Nephron (organoid): ENCODE data around the gene RXYLT1.
A peak's percentile ranks its signal among the peaks of the same experiment; 100 is the strongest.
"Not testable (repeated sequence)": the region's sequence is repeated elsewhere in the genome, so short reads cannot be mapped to it uniquely, and the experiment has no call there.

Experiments
- H3K27ac Mint-ChIP-seq, 3 experiments: 2 replicates each; pipeline ENCODE4 v1.8.0; 2020; ENCODE audit warnings: mixed read lengths in 3 of 3, mild to moderate bottlenecking in 2 of 3, moderate library complexity in 1 of 3
- H3K27me3 Mint-ChIP-seq: 2 replicates; pipeline ENCODE4 v1.8.0; 2021; ENCODE audit warnings: low read depth, mild to moderate bottlenecking, moderate library complexity, mixed read lengths
- H3K36me3 Mint-ChIP-seq: 2 replicates; pipeline ENCODE4 v1.8.0; 2020; ENCODE audit warnings: low read depth, mixed read lengths
- H3K4me1 Mint-ChIP-seq: 2 replicates; pipeline ENCODE4 v1.8.0; 2020; ENCODE audit warnings: mixed read lengths
- H3K4me3 Mint-ChIP-seq, 3 experiments: 2 replicates each; pipeline ENCODE4 v1.8.0; 2020; ENCODE audit warnings: mild to moderate bottlenecking in 3 of 3, mixed read lengths in 3 of 3, moderate library complexity in 2 of 3
- H3K9me3 Mint-ChIP-seq: 2 replicates; pipeline ENCODE4 v1.8.0; 2020; ENCODE audit warnings: mixed read lengths
- CTCF ChIP-seq, 3 experiments: fragments of 200-600 bp; sonication (generic); IDR thresholded peaks; one replicate each; pipeline ENCODE4 v1.5.0; 2021; ENCODE audit warnings: antibody characterized with exemption in 3 of 3; ENCODE audit not compliant: unreplicated experiment in 3 of 3

Gene RXYLT1

GRCh38 chr12:63779498-63780481 lies at the start of gene RXYLT1:
Gene RXYLT1, plus strand, starts transcription at chr12:63779909. Its CDS starts 52 bp downstream, at chr12:63779961.
- H3K36me3 Mint-ChIP-seq = peaks cover 25% of the 10 kb centered on the region
- H3K4me3 Mint-ChIP-seq = peak within 1 kb of the TSS; percentile 96 to 98 (median 96)
- no peak for TF ChIP-seq CTCF (IDR thresholded peaks at IDR 0.05; ENCODE audit: unreplicated experiment in 3 of 3)
- H3K9me3 Mint-ChIP-seq = no peaks in the 10 kb centered on the region
- peak within 1 kb of the TSS; percentile 94 to 98 (median 98) for H3K27ac Mint-ChIP-seq
- peaks cover 22% of the 10 kb centered on the region for H3K4me1 Mint-ChIP-seq
- no peaks in the 10 kb centered on the region for H3K27me3 Mint-ChIP-seq

- H3K4me3 Mint-ChIP-seq, H3K36me3 Mint-ChIP-seq, H3K27ac Mint-ChIP-seq, H3K27me3 Mint-ChIP-seq, H3K4me1 Mint-ChIP-seq, H3K9me3 Mint-ChIP-seq: not testable (repeated sequence)
Observed at GRCh38 chr12:63732779-63733178, 46.9 kb upstream of the RXYLT1 start.

GRCh38 chr12:63733585-63733984 lies 46.1 kb upstream of the RXYLT1 start:
- not testable (repeated sequence) for H3K27ac Mint-ChIP-seq, H3K9me3 Mint-ChIP-seq, H3K36me3 Mint-ChIP-seq, H3K4me1 Mint-ChIP-seq, H3K27me3 Mint-ChIP-seq, H3K4me3 Mint-ChIP-seq

- not testable (repeated sequence) for H3K4me1 Mint-ChIP-seq, H3K27me3 Mint-ChIP-seq, H3K36me3 Mint-ChIP-seq, H3K9me3 Mint-ChIP-seq, H3K4me3 Mint-ChIP-seq, H3K27ac Mint-ChIP-seq
Observed at GRCh38 chr12:63740551-63740950, 39.2 kb upstream of the RXYLT1 start.

GRCh38 chr12:63741431-63741830 lies 38.3 kb upstream of the RXYLT1 start:
- H3K9me3 Mint-ChIP-seq, H3K36me3 Mint-ChIP-seq, H3K4me3 Mint-ChIP-seq, H3K4me1 Mint-ChIP-seq, H3K27ac Mint-ChIP-seq, H3K27me3 Mint-ChIP-seq: not testable (repeated sequence)

- not testable (repeated sequence) for H3K36me3 Mint-ChIP-seq, H3K4me1 Mint-ChIP-seq, H3K9me3 Mint-ChIP-seq, H3K27ac Mint-ChIP-seq, H3K4me3 Mint-ChIP-seq, H3K27me3 Mint-ChIP-seq
Observed at GRCh38 chr12:63744110-63744509, 35.6 kb upstream of the RXYLT1 start.

GRCh38 chr12:63746470-63746869 lies 33.2 kb upstream of the RXYLT1 start:
- H3K27ac Mint-ChIP-seq = peak overlapping the region in 1 of 3 experiments; percentile 9
- H3K36me3 Mint-ChIP-seq, H3K4me3 Mint-ChIP-seq, H3K9me3 Mint-ChIP-seq, H3K27me3 Mint-ChIP-seq, H3K4me1 Mint-ChIP-seq: not testable (repeated sequence)

GRCh38 chr12:63747136-63747535 lies 32.6 kb upstream of the RXYLT1 start:
- H3K9me3 Mint-ChIP-seq, H3K4me1 Mint-ChIP-seq, H3K36me3 Mint-ChIP-seq, H3K27me3 Mint-ChIP-seq, H3K27ac Mint-ChIP-seq, H3K4me3 Mint-ChIP-seq: not testable (repeated sequence)

GRCh38 chr12:63747553-63747952 lies 32.2 kb upstream of the RXYLT1 start:
- TF ChIP-seq CTCF (IDR thresholded peaks at IDR 0.05; ENCODE audit: unreplicated experiment in 3 of 3) = no peak
- Mint-ChIP-seq H3K4me3 (no peak overlapping the region), H3K36me3 (no peaks in the 10 kb centered on the region), H3K9me3 (no peaks in the 10 kb centered on the region), H3K27ac (no peak overlapping the region), H3K27me3 (no peaks in the 10 kb centered on the region), H3K4me1 (no peaks in the 10 kb centered on the region)
